SHP77 (cell line): Measurements from ENCODE around the gene FRZB.
A peak's percentile ranks its signal among the peaks of the same experiment; 100 is the strongest.

Experiments
- DNase-seq, 2 experiments: peaks; one replicate each; lab custom pipeline; 2025; lab: John Stamatoyannopoulos, UW

The FRZB gene

GRCh38 chr2:182784777-182785176 is 81.7 kb downstream of the FRZB start:
- DNase-seq: peak; percentile 16 to 22

GRCh38 chr2:182784058-182784706 is 82.3 kb downstream of the FRZB start:
- DNase-seq: no peak
